Measurements from ENCODE around the gene AMOTL2.

AMOTL2 gene

DNA sequence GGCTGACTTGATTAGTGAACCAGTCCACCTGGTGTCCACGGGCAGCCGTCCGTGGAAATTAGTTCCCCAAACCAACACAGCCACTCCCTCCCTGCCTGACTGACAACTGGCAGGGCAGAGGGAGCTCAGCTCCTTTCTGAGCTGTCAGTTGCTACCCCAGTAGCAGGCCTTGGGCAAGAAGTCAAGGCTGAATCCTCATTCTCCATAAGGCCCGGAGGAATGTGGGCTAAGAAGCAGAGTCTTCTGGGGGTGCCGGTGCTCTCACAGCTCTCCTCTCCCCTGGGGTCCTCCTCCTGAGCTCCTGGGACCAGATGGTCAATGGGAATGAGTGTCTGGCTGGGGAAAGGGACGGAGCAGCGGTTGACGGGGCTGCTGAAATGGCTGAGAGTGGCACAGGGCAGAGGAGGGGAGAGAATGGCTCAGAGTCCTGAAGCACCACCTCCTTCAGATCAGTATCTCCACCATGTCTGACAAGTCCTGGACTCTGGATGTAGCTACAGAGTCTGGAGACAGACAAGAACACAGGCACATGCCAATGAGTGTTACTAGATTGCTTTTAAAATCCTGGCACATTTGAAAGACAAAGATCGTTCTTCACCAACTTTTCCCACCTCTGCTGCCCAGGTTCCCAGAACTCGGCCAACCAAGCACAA, 16.9 kb downstream of the AMOTL2 start:
- in situ Hi-C loops (cut with MboI; ENCODE audit: low pct_unique_long_range_greater_than_20kb, low sequenced_read_pairs) = no loop called here
- no peak for DNase-seq

DNA sequence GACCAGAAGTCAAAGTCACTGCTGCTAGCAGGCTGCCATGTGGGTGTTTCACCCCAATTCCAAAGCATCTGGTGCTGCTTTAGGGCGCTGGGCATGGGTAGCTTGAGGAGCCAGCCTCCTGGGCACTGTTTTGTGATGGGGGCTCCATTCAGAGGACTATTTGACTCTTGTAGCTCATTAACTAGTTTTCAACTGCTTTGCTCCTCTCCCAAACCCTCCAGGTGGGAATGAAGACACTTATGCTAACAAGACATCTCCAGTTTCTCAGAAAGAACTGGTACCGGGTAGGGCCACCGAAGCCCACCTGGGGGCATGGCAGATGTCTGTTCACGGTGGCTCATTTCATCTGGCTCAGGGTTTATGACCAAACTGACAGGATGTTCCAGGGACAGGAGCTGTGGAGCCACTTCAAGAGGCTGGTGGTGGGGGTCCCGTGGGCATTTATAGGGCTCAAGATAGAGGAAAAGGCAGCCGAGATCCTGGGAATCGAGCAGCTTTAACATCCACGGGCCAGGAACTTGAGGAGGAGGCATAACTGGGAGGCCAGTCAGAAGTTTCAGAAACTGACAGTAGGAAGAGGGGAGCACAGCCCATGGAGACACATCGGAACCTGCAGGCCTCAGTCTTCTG, 17.7 kb downstream of the AMOTL2 start:
- in situ Hi-C loops (cut with MboI; ENCODE audit: low pct_unique_long_range_greater_than_20kb, low sequenced_read_pairs) = no loop called here
- no peak for DNase-seq

DNA sequence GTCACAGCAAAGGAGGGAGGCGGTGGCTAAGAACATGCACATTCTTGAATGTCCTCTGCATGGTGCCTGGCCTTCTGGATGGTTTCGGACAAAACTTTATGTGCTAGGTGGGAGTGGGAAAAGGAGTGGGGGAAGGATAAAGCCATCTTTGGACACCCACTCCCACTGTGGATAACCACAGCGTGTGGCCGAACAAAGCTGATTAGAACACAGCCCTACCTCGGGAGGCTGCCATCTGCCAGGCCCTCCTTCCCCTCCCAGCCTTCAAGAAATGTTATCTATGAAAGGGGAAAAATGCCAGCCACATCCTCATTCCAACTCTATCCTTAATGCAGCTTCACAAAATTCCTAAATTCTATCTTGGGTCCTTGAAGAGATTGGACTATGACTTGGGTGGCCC, 18.8 kb downstream of the AMOTL2 start:
- in situ Hi-C loops (cut with MboI; ENCODE audit: low pct_unique_long_range_greater_than_20kb, low sequenced_read_pairs) = no loop called here

DNA sequence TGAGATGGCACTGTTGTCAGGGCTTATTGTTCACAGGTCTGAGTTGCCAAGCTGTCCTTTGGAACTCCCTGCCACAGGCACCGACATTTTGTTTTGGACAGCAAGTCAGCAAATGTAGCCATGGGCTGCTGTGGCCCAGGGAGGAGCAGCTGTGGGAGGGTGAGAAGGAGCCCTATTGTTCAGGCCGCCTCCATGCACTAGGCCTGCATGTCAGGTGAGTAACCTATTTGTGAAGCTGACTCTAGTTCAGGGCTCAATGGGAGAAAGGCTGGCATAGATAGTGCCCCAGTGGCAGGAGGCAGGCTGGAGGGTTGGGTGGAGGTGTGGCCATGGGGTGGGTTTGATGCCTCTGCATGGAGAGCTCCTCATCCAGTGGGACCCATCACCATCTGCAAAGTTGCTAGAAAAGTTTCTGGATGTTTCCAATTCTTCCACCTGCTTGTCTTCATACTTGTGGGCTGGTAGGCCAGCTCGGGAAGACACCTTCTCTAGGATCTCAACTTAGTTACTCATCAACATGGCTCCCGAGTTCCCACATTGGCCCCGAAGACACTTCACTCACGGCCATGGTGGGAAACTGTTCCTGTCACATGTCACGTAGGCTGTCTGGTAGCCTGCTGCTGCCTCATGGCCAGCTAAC, 19.5 kb downstream of the AMOTL2 start:
- no peak for DNase-seq
- in situ Hi-C loops (cut with MboI; ENCODE audit: low pct_unique_long_range_greater_than_20kb, low sequenced_read_pairs) = no loop called here

More for the DNA sequence above, 18.8 kb downstream of the AMOTL2 start:
- no peak for DNase-seq

DNA sequence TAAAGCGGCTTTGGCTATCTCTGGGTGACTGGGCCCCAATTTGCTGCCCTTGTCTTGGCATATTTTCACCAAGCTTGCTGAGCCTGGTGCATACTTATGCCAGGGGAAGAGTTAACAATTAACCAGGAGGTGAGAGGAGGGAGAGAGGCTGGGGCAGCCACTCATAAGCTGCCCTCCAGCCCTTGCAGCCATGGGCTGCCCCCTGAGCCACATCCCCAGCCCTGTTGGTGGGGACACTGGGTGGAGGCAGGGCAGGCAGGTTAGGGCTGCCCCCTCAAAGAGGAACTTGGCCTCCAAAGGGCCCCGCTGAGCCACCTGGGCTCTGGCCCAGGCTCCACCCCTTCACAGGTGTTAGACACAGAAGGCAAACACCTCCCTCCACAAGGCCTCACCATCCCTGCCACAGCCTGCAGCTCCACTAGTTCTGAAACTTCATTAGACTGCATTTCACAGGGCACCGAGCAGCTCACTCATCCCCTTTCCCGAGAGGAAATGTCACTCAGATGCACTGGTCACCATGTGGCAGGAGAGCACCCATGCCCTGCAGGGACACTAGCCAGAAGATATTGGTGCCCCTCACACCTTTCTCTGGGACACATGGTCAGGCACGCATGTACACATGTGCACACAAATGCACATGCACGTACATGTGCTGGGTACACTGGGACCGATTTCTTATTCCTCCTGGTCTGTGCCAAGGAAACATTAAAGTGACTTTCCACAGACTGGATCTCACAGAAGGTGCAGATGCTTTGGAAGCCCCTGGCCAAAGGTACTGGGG, 20.2 kb downstream of the AMOTL2 start:
- in situ Hi-C loops (cut with MboI; ENCODE audit: low pct_unique_long_range_greater_than_20kb, low sequenced_read_pairs) = no loop called here
- no peak for DNase-seq

DNA sequence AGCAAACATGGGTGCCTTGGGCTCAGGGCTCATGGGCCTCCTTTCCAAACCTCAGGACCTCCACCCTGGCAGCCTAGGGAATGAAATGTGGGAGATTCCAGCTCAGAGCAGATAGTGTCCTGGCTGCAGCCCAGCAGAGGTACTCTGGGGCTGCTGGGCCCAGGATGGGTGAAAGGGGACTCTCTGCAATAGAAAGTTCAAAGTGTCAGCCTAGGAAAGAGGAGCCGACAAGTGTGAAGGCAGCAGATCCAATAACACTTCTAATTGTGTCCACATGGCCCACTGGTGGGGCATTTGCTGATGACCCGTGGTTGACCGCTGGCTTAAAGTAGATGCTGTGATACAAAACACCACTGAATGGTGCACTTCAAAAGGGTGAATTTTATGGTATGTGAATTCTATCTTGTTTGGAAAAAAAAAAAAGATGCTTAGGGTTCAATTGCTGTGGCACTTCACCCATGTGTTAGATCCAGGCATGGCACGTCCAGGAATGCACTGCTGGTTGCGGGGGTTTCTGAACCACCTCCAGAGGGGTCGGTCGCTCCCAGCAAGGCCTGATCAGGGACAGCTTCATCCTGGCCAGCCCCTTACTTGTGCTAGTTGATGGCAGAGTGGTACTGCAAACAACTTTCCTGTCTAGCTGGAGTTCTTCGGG, 20.9 kb downstream of the AMOTL2 start:
- in situ Hi-C loops (cut with MboI; ENCODE audit: low pct_unique_long_range_greater_than_20kb, low sequenced_read_pairs) = no loop called here
- DNase-seq = no peak

DNA sequence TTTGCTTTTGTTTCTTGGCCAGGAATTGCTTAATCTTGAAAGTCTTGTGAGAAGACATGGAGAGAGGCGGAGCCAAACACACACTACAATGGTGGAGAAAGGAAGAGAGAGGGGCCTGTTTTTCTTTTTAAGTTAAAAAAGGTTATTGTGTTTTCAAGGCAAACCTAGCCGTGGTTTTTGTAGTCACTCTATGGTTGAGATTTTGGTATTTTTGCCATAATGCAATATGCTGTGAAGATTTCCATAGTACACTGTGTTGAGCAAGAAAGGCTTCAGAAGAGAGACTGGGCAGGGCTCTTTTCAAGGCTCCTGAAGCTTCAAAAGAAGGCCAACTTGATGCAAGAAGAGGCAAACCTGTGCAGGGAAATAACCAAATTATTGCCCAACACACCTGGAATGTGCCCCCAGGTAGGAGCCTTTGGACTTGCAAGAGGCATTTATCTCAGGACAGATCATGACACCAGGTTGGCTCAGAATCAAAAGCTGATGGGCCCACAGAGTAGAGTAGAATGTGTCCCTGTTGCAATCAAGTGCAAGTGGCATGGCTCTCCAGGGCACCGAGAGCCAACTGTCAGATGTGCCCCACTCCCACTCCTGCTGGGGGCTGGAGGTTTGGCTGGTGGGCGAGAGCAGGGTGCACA, 22.1 kb downstream of the AMOTL2 start:
- no peak for DNase-seq
- in situ Hi-C loops (cut with MboI; ENCODE audit: low pct_unique_long_range_greater_than_20kb, low sequenced_read_pairs) = no loop called here

DNA sequence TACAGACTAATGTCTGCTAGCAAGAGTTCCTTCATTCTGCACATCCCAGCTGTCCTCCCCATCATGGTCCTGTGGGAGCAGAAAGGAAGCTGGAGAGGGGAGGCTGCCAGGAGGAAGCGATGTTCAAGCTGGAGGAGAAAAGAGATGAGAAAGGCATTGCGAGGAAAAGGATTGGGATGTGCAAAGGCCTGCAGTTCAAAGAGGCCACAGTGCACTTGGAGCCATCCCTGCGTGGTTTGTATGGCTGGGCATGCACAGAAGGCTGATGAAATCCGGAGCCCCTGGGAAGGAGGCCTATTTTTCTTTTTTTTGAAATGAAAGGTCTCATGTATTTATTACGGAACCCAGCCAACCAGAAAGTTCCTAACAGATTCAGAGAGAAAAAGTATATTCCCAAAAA, 22.8 kb downstream of the AMOTL2 start:
- DNase-seq = no peak
- in situ Hi-C loops (cut with MboI; ENCODE audit: low pct_unique_long_range_greater_than_20kb, low sequenced_read_pairs) = no loop called here

DNA sequence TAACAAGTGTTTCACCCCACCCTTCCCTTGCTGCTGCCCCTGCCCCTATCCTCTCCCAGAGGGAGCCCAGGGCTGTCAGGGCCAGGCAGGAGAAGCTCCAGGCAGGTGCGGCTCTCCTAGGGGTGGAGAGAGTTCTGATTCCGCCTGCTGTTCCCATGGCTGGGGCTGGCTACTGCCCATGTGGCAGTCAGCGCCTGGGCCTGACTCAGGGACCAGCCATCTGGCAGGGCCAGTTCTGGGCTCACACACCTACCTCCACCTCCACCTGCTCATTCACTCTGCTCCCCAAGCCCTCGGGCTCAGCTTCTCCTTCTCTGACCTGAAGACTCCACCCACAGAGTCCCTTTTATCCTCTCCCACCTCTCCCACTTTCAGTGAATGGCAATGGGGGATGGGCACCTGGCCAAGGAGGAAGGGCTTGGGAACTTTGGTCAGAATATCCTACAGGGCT, 23.4 kb downstream of the AMOTL2 start:
- DNase-seq = no peak
- in situ Hi-C loops (cut with MboI; ENCODE audit: low pct_unique_long_range_greater_than_20kb, low sequenced_read_pairs) = no loop called here

DNA sequence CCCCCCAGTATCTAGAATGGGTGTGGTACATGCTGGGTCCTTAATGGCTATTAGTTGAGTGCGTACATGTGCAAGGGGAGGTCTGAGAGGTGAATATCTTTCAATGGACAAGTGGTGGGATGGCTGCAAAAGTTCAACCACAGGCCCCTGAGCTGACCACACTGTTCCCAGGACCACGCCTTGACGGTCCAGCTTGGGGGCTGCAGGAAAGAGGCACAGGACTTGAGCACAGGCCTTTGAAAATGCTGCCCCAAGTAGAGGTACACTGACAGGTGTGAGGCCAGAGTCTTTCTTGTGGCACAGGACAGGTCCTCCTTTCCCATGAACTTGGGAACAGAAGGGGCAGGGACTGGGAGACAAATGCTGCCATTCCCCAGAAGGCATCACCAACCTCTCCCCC, 24.0 kb downstream of the AMOTL2 start:
- in situ Hi-C loops (cut with MboI; ENCODE audit: low pct_unique_long_range_greater_than_20kb, low sequenced_read_pairs) = no loop called here
- DNase-seq = no peak

DNA sequence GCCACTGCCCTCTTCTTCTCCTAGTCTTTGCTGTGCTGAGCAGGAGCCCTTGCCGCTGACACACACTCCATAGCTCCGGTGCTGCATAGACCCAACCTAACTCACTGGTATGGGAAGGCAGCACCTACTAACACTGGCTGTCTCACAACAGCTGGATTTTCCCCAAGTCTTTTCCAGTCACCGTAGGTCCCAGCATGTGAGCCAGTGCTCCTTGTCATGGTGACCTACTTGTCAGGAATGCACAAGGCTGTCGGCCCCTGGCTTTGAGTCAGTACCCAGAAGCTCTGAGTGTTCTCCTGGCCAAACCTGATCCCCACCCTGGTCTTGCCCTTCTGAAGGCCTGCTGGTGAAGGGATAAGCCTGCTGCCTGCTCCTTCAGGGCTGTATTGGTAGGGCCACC, 25.7 kb downstream of the AMOTL2 start:
- DNase-seq = no peak
- in situ Hi-C loops (cut with MboI; ENCODE audit: low pct_unique_long_range_greater_than_20kb, low sequenced_read_pairs) = no loop called here

DNA sequence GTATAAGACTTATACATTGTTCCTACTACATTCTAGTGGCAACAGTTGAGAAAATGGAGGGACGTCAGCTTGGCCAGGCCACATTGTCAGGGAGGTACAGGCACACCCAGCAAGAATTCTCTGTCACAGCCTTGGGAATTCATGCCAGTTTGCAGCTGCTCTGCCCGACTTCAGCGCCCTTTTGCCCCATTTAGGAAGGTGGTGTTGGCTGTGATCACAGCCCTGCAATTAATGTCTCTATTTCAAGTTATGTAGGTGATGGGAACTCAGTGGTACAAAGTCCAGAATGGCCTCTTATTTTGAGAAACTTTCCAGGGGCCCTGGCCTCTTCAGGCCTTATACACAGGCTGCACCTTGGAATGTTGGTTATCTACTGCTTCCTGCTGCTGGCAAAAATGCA, 26.7 kb downstream of the AMOTL2 start:
- in situ Hi-C loops (cut with MboI; ENCODE audit: low pct_unique_long_range_greater_than_20kb, low sequenced_read_pairs) = no loop called here
- DNase-seq = no peak

DNA sequence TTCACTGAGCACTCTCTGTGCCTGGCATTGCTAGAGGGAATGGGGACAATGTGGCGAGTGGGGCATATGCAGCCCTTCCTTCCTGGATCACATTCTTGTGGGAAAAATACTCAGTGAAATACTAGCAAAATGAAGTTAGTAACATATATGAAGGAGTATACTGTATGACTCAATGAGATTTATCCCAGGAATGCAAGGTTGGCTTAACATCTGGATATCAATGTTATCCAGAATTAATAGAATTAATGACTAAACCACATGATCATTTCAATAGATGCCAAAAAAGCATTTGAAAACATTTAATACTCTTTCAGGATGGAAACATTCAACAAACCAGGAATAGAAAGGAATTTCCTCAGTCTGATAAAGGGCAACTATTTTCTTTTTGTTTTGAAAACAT, 27.5 kb downstream of the AMOTL2 start:
- in situ Hi-C loops (cut with MboI; ENCODE audit: low pct_unique_long_range_greater_than_20kb, low sequenced_read_pairs) = no loop called here
- no peak for DNase-seq

DNA sequence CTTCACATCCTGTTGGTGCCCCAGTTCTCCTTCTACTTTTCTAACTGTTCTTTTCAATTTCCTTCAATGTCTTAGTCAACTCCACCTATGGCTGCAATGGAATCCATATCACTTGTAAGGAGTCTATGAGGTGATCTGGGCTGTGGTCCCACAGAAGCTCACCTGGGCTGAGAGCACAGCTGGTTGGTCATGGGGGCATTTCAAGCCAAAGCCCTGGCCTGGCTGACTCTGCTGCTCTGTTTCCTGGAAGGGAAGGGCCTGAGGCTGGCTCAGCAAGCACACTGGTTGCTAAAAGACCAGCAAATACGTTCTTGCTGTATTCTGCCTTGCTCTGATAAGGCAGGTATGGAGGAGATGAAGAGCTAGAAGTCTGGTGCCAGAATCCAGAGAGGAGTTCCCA, 29.0 kb downstream of the AMOTL2 start:
- in situ Hi-C loops (cut with MboI; ENCODE audit: low pct_unique_long_range_greater_than_20kb, low sequenced_read_pairs) = no loop called here

DNA sequence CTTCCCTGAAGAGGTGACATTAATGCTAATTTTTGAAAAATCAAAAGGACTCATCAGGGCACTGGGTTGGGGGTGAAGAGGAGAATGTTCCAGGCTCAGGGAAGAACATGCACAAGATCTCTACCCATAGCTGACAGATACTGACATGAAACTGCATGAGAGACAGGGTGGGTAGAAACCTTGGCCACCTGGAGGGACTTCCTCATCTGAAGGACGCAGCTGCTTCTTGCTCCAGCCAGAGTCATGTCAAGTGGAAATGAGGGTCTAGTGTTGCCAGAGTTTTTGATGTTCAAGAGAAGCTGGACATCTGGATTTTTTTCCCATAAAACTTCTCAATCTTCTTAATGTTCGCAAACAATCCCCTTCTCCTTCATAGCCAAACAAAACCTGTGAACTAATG, 29.7 kb downstream of the AMOTL2 start:
- DNase-seq = peak; percentile 14

More for the DNA sequence above, 29.0 kb downstream of the AMOTL2 start:
- DNase-seq = no peak

DNA sequence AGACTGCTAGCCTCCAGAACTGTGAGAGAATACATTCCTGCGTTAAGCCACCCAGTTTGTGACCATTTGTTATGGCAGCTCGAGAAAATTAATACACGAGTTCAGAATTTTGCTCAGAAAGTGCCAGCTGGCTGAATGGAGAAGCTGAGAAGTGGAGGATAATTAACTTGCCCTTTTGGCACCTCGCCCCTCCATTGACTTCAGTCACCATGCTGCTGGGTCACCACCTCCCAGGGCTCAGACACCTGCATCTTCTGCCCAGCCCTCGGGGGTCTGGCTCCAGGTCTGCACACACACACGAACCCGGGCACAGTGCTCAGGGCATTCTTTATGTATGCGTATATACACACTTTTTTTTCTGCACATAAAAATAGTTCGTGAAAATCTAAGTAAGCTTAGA, 32.0 kb downstream of the AMOTL2 start:
- in situ Hi-C loops (cut with MboI; ENCODE audit: low pct_unique_long_range_greater_than_20kb, low sequenced_read_pairs) = no loop called here
- DNase-seq = no peak

More for the DNA sequence above, 29.7 kb downstream of the AMOTL2 start:
- in situ Hi-C loops (cut with MboI; ENCODE audit: low pct_unique_long_range_greater_than_20kb, low sequenced_read_pairs) = no loop called here

DNA sequence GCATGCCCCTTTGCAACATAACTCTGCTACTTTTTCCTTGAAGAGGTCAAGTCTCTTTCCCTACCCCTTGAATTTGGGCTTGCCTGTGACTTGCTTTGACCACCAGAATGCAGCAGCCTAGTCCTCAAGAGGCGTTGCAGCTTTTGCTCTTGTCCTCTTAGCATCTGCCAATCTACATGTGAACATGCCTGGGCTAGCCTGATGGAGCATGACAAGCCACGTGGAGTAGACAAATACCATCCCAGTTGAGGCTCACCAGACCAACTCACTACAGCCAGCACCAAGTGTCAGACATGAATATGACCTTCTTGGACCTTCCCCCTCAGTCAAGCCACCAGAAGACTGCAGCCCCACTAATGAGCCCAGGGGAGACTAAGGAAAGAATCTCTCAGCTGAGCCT, 32.9 kb downstream of the AMOTL2 start:
- in situ Hi-C loops (cut with MboI; ENCODE audit: low pct_unique_long_range_greater_than_20kb, low sequenced_read_pairs) = no loop called here

DNA sequence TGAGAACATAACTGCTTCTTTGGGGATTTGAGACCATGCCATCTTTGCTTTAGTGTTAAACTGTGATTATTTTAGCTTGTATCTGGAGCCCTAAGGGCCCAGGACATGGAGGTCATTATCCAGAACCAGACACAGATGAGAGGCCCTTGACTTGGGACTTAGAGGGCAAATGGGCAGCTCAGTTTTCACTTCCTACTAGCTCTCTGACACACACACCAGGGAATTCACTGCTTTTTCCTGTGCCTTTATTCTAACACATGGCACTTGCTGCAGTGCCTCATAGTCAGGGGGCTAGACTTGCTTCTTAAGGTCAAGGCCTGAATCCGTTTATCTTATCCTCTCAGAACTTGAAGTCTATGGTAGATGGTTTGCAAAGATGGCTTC, 33.3 kb downstream of the AMOTL2 start:
- DNase-seq = no peak
- in situ Hi-C loops (cut with MboI; ENCODE audit: low pct_unique_long_range_greater_than_20kb, low sequenced_read_pairs) = no loop called here

More for the DNA sequence above, 32.9 kb downstream of the AMOTL2 start:
- peak; percentile 28 for DNase-seq

DNA sequence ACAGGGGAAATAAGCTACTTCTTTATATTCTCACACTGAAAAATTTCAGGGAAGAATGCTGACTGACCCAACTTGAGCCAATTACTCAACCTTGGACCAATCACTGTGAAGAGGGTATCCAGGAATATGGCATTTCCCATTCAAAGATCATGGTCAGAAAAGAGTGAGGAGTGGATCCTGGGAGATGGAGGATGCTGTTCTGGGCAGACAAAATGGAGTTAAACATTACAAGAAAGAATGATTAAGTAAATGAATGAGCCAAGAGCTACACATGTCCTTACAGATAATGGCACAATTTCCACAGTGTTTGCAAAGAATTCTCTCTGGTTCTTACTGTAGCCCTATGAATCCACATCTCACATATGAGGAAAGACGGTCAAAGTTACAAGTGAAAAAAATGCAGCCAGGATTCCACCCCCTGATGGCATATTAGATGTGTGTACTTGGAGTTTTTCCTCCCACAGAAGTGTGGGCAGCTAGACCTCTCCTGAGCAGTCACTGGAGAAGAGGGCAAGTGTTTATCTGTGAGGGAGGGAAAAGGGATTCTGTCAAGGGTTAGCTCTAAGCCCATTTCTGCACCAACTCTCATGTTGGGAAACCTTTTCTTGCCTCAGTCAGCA, 33.8 kb downstream of the AMOTL2 start:
- in situ Hi-C loops (cut with MboI; ENCODE audit: low pct_unique_long_range_greater_than_20kb, low sequenced_read_pairs) = no loop called here
- DNase-seq = no peak

Measured in KBM-7 (cell line).